Measurements from ENCODE around the gene CC2D1A. TPM values are rescaled to one million over a fixed set of nuclear protein-coding genes. Genes with fewer than 3 reads are reported as not detected.

The CC2D1A gene
- total RNA-seq, 4 donors from 2014 or later: 22.3 to 44.9 (median 33.7) TPM

DNA sequence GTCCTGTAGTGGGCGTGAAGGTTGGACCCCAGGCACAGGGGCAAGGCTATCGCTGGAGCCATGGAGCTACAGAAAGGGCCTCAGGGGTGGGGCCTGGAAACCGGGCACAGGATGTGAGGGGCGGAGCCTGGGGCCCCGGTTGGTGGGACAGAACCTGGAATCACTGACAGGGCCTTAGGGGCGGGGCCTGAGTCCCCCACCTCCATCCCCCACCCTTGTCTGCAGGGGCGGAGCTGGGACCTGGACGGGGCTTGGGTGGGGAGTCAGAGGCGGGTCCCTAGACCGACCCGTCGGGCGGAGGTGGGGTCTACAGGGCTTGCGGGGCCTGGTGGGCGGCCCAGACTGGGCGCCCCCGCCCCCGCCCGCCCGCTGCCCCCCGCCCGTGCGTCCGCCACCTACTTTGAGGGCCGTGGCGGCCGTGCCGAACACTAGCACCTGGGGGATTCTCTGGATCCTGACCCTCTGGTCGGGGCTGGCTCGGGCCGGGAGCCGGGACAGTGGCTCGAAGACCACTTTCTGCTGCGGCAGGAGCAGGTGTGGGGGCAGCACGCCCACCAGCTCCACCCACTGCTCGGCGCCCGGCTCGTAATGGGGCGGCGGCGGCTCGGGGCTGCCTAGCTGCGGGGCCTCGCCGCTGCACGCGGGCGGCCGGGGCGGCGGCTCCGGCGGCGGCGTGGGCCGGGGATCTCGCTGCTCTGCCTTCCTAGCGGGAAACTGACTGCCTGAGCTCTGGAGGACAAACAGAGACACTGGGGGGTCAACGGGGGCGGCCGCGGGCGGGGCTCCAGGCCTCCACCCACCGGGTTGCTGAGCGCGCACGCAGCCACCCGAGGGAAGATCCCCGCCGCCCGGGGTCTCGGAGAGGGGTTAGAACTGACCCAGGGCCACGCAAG lies 72.6 kb downstream of the CC2D1A start:
- intact Hi-C loops (cut with DNase I; ENCODE audit: low total_unique reads) (no loop called here), in situ Hi-C loops (cut with MboI; ENCODE audit: low sequenced_read_pairs in 4 of 4) (no loop called here)
- TF ChIP-seq, protein P1, sequence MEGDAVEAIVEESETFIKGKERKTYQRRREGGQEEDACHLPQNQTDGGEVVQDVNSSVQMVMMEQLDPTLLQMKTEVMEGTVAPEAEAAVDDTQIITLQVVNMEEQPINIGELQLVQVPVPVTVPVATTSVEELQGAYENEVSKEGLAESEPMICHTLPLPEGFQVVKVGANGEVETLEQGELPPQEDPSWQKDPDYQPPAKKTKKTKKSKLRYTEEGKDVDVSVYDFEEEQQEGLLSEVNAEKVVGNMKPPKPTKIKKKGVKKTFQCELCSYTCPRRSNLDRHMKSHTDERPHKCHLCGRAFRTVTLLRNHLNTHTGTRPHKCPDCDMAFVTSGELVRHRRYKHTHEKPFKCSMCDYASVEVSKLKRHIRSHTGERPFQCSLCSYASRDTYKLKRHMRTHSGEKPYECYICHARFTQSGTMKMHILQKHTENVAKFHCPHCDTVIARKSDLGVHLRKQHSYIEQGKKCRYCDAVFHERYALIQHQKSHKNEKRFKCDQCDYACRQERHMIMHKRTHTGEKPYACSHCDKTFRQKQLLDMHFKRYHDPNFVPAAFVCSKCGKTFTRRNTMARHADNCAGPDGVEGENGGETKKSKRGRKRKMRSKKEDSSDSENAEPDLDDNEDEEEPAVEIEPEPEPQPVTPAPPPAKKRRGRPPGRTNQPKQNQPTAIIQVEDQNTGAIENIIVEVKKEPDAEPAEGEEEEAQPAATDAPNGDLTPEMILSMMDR (IDR thresholded peaks at IDR 0.05 in 4 of 5, conservative IDR thresholded peaks at IDR 0.05 in 1 of 5): no peak
- no peak for TF ChIP-seq POLR2A (IDR thresholded peaks at IDR 0.05)
- Histone ChIP-seq H3K27ac (peak overlapping the region; percentile 38 to 64 (median 54)), H3K4me1 (peaks cover 24 to 29% of the 10 kb centered on the region in 2 donors), H3K4me3 (peak overlapping the region; percentile 41 to 43 (median 42)), H3K27me3 (no peaks in the 10 kb centered on the region), H3K36me3 (no peaks in the 10 kb centered on the region), H3K9me3 (no peaks in the 10 kb centered on the region)
- DNase-seq (peak; percentile 40 to 59), ATAC-seq (no peak)

DNA sequence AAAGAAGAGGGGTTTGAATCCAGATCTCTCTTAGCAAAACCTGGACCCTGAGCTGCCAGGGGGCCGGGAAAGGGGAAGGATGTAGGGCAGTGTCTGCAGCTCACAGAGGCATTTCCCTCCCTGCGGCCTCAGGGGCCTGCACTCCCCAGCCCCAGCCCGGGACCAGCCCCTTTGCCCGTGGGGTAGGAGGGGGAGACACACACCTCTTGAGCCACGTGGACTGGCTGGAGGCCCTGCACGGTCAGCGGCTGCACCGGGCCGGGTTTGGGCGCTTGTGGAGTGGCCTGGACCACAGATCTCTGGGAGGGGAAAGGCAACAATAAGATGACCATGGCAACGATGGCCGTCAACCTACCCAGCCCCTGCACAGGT lies 73.2 kb downstream of the CC2D1A start:
- peak overlapping the region; percentile 41 to 43 (median 42) for H3K4me3 ChIP-seq
- no peaks in the 10 kb centered on the region for H3K9me3 ChIP-seq
- in situ Hi-C loops (cut with MboI; ENCODE audit: low sequenced_read_pairs in 4 of 4): no loop called here
- no peaks in the 10 kb centered on the region for H3K27me3 ChIP-seq
- TF ChIP-seq, protein P1 (IDR thresholded peaks at IDR 0.05 in 4 of 5, conservative IDR thresholded peaks at IDR 0.05 in 1 of 5): no peak
- no peak for TF ChIP-seq POLR2A (IDR thresholded peaks at IDR 0.05)
- H3K36me3 ChIP-seq: no peaks in the 10 kb centered on the region
- peak overlapping the region in 3 of 4 donors; percentile 38 to 64 (median 41) for H3K27ac ChIP-seq
- H3K4me1 ChIP-seq: peaks cover 19 to 29% of the 10 kb centered on the region in 2 donors
- intact Hi-C loops (cut with DNase I; ENCODE audit: low total_unique reads): no loop called here
- no peak for ATAC-seq
- no peak for DNase-seq

DNA sequence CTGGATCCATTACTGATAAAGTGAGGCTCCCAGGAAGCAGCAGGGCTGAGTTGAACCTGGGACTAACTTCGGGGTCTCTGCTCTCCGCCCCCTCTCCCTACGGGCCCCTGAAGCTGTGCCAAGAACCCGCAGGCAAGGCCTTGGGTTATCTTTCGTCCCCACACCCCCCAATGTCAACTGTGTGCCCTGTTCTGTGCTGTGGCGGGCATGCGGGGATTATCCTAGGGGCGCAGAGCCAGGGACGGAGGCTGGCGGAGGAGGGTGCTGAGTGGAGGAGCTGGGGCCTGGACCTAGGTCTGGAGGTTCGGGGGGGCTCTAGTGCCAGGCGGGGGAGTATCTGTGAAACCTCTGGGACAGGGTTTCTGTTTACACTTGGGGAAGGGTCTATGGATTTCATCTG lies 73.7 kb downstream of the CC2D1A start:
- in situ Hi-C loops (cut with MboI; ENCODE audit: low sequenced_read_pairs in 4 of 4) (no loop called here), intact Hi-C loops (cut with DNase I; ENCODE audit: low total_unique reads) (no loop called here)
- TF ChIP-seq POLR2A (IDR thresholded peaks at IDR 0.05): no peak
- TF ChIP-seq, protein P1 (IDR thresholded peaks at IDR 0.05 in 4 of 5, conservative IDR thresholded peaks at IDR 0.05 in 1 of 5): no peak
- DNase-seq (no peak), ATAC-seq (no peak)
- no peaks in the 10 kb centered on the region for H3K36me3 ChIP-seq
- peaks cover 18 to 29% of the 10 kb centered on the region in 2 donors for H3K4me1 ChIP-seq
- H3K9me3 ChIP-seq: no peaks in the 10 kb centered on the region
- H3K4me3 ChIP-seq: no peak overlapping the region
- H3K27me3 ChIP-seq: no peaks in the 10 kb centered on the region
- no peak overlapping the region for H3K27ac ChIP-seq

DNA sequence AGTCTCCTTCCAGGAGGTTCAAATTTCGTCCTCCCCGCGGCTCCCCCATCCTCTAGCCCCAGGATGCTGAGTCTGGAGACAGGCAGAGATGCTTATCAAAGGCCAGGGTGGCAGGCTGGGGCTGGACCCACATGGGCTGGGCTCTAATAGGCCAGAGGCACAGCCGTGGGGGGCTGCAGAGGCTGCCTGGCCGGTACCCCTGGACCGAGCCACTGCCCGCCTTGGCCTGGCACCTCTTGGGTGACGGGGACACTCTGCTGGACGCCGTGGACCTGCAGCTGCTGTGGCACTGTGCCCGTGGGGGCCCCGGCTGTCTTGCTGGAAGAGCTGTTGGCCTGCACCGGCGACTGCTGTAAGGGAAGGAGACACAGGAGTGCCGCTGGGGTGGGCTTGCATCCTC lies 74.3 kb downstream of the CC2D1A start:
- DNase-seq (no peak), ATAC-seq (no peak)
- Histone ChIP-seq H3K27ac (no peak overlapping the region), H3K4me1 (peaks cover 16 to 24% of the 10 kb centered on the region in 2 donors), H3K27me3 (no peaks in the 10 kb centered on the region), H3K36me3 (no peaks in the 10 kb centered on the region), H3K9me3 (no peaks in the 10 kb centered on the region), H3K4me3 (no peak overlapping the region)
- in situ Hi-C loops (cut with MboI; ENCODE audit: low sequenced_read_pairs in 4 of 4) (no loop called here), intact Hi-C loops (cut with DNase I; ENCODE audit: low total_unique reads) (no loop called here)
- TF ChIP-seq, protein P1 (IDR thresholded peaks at IDR 0.05 in 4 of 5, conservative IDR thresholded peaks at IDR 0.05 in 1 of 5): no peak
- TF ChIP-seq POLR2A (IDR thresholded peaks at IDR 0.05): no peak

MicroRNA genes within 50 kb of the gene (microRNA counts, 767-probe panel; counts per million panel counts)
- 356 to 448 counts per million in 2 donors for microRNA hsa-miR-181c-5p

Small RNA genes within 50 kb of the gene (microRNA-seq; reads per million reads assigned to microRNA genes)
- gene MIR181C (ENCODE audit: borderline replicate concordance in 2 of 2): 65.7 to 80.4 reads per million in 2 donors
- gene MIR181D (ENCODE audit: borderline replicate concordance in 2 of 2): 66.2 to 72.6 reads per million in 2 donors

Other genes starting within 250 kb of the CC2D1A start
- gene MRI1, start 141.7 kb upstream of the CC2D1A start, total RNA-seq: 10 to 100 TPM; 21.1 to 26.1 (median 23.4) TPM
- gene C19orf53, start 131.7 kb upstream of the CC2D1A start, total RNA-seq: 100 to 1,000 TPM; 158 to 283 (median 222) TPM
- 1 to 10 TPM; 3.9 to 6.3 (median 5.0) TPM for gene ZSWIM4, start 110.8 kb upstream of the CC2D1A start, total RNA-seq
- not detected for gene NANOS3, start 29.1 kb upstream of the CC2D1A start, total RNA-seq
- 1 to 10 TPM in 1 of 4 donors, under 1 TPM in 3; 0.19 to 1.0 (median 0.56) TPM for gene BRME1, start 84 bp upstream of the CC2D1A start, total RNA-seq
- under 1 TPM in 2 of 4 donors, not detected in 2; 0.55 to 0.61 TPM for gene PODNL1, start 32.2 kb downstream of the CC2D1A start, total RNA-seq
- 10 to 100 TPM; 11.2 to 38.8 (median 18.0) TPM for gene DCAF15, start 46.3 kb downstream of the CC2D1A start, total RNA-seq
- gene RFX1, start 100.1 kb downstream of the CC2D1A start, total RNA-seq: 1 to 10 TPM; 2.7 to 7.2 (median 4.4) TPM
- not detected for gene RLN3, start 121.9 kb downstream of the CC2D1A start, total RNA-seq
- gene IL27RA, start 125.6 kb downstream of the CC2D1A start, total RNA-seq: 1 to 10 TPM; 1.4 to 3.7 (median 2.0) TPM
- gene PALM3, start 155.9 kb downstream of the CC2D1A start, total RNA-seq: not detected
- 1 to 10 TPM; 1.8 to 8.0 (median 5.7) TPM for gene MISP3, start 166.6 kb downstream of the CC2D1A start, total RNA-seq
- not detected for gene C19orf67, start 179.6 kb downstream of the CC2D1A start, total RNA-seq
- 10 to 100 TPM; 15.1 to 71.8 (median 40.2) TPM for gene SAMD1, start 184.6 kb downstream of the CC2D1A start, total RNA-seq
- 100 to 1,000 TPM in 3 of 4 donors, 10 to 100 TPM in 1; 74.7 to 180 (median 147) TPM for gene PRKACA, start 211.6 kb downstream of the CC2D1A start, total RNA-seq
- gene ASF1B, start 230.4 kb downstream of the CC2D1A start, total RNA-seq: 1 to 10 TPM in 3 of 4 donors, not detected in 1; 1.2 to 4.1 (median 1.5) TPM